HCT116 (cell line): ENCODE data around the gene STRA8. TPM values are rescaled to one million over a fixed set of nuclear protein-coding genes. Genes with fewer than 3 reads are reported as not detected.
A peak's percentile ranks its signal among the peaks of the same experiment; 100 is the strongest.
"Not testable (repeated sequence)": the region's sequence is repeated elsewhere in the genome, so short reads cannot be mapped to it uniquely, and the experiment has no call there.

Experiments
- ATAC-seq: fragments of 200-7000 bp; cut with Tn5 transposase; 2 replicates; pipeline ENCODE4 v1.9.1; 2020; ENCODE audit warnings: mild to moderate bottlenecking, moderate library complexity
- BruUV-seq: library from RNA; stranded (reverse); fragments of 400-500 nt; replicated peaks from 2 replicates; lab custom pipeline; 2021; lab: Mats Ljungman, UMichigan
- CTCF ChIA-PET: fragments of 300-600 bp; sonication (Branson Sonifier 250); formaldehyde crosslinking; loops from one replicate; lab custom pipeline; 2021; ENCODE audit warnings: antibody characterized with exemption; lab: Charles Lee
- POLR2A ChIA-PET: fragments of 300-600, 350-600 bp; sonication (Branson Sonifier 250); formaldehyde crosslinking; loops from one replicate; lab custom pipeline; 2021; ENCODE audit warnings: antibody characterized with exemption; lab: Charles Lee
- RAD21 ChIA-PET, 2 experiments: fragments of 300-600 bp; sonication (Branson Sonifier 250); formaldehyde crosslinking; loops; one replicate each; lab custom pipeline; 2023; ENCODE audit warnings: low total read pairs in 2 of 2; ENCODE audit not compliant: uncharacterized antibody in 2 of 2, unreplicated experiment in 2 of 2, low non-redundant PET in 1 of 2; lab: Charles Lee
- DNase-seq: peaks from one replicate; pipeline ENCODE4 v3.0.0-alpha.2; 2010; ENCODE audit warnings: low read depth, low spot score
- H2AFZ ChIP-seq: fragments of 200-600 bp; shearing (Covaris generic), sonication (generic); 2 replicates; pipeline ENCODE4 v1.6.1; 2017; ENCODE audit warnings: low read depth, mixed run types, mixed read lengths, antibody characterized with exemption, low read length; ENCODE audit not compliant: poor library complexity, severe bottlenecking
- H3K27ac ChIP-seq: 2 replicates; pipeline ENCODE4 v1.5.1; 2012; ENCODE audit warnings: low read depth, low read length
- H3K27me3 ChIP-seq: fragments of 200-600 bp; sonication (generic); 2 replicates; pipeline ENCODE4 v1.6.1; 2016; ENCODE audit warnings: mixed run types, low read length, mixed read lengths; ENCODE audit not compliant: insufficient read depth
- H3K36me3 ChIP-seq, 2 experiments: fragments of 200-500 bp in 1 of 2; fragments of 200-600 bp in 1 of 2; sonication (Bioruptor generic) in 1 of 2; sonication (generic) in 1 of 2; 2 replicates each; pipeline versions ENCODE4 v1.5.1 to v1.6.1; 2014 to 2016; ENCODE audit warnings: low read length in 2 of 2, inconsistent platforms in 1 of 2, mixed read lengths in 1 of 2, mixed run types in 1 of 2; ENCODE audit not compliant: insufficient read depth in 2 of 2, control insufficient read depth in 1 of 2
- H3K4me1 ChIP-seq, 2 experiments: fragments of 200-600 bp in 1 of 2; sonication (generic) in 1 of 2; 2 replicates each; pipeline versions ENCODE4 v1.5.1 to v1.6.1; 2012 to 2017; ENCODE audit warnings: low read length in 2 of 2, inconsistent platforms in 1 of 2, mild to moderate bottlenecking in 1 of 2, mixed read lengths in 1 of 2, mixed run types in 1 of 2, moderate library complexity in 1 of 2; ENCODE audit not compliant: insufficient read depth in 2 of 2, control insufficient read depth in 1 of 2
- H3K4me2 ChIP-seq: fragments of 200-600 bp; sonication (generic); 2 replicates; pipeline ENCODE4 v1.6.1; 2017; ENCODE audit warnings: mixed run types, low read length, mixed read lengths
- H3K4me3 ChIP-seq, 2 experiments: fragments of 200-600 bp in 1 of 2; sonication (generic) in 1 of 2; replicated peaks in 1 of 2; 2 replicates each; pipeline ENCODE4 v1.5.1; 2011 to 2016; ENCODE audit warnings: low read length in 2 of 2, control low read depth in 1 of 2, low read depth in 1 of 2, mild to moderate bottlenecking in 1 of 2, mixed read lengths in 1 of 2, mixed run types in 1 of 2
- H3K79me2 ChIP-seq: fragments of 200-600 bp; sonication (generic); 2 replicates; pipeline ENCODE4 v1.6.1; 2017; ENCODE audit warnings: mild to moderate bottlenecking, mixed run types, low read length, moderate library complexity, mixed read lengths; ENCODE audit not compliant: insufficient read depth
- H3K9ac ChIP-seq: fragments of 200-600 bp; sonication (generic); 2 replicates; pipeline ENCODE4 v1.6.1; 2016; ENCODE audit warnings: low read length, mixed read lengths
- H3K9me2 ChIP-seq: fragments of 200-600 bp; sonication (generic), shearing (Covaris generic); 2 replicates; pipeline ENCODE4 v1.6.1; 2017; ENCODE audit warnings: mixed run types, mild to moderate bottlenecking, moderate library complexity; ENCODE audit not compliant: insufficient read depth
- H3K9me3 ChIP-seq, 2 experiments: fragments of 200-500 bp in 1 of 2; fragments of 200-600 bp in 1 of 2; sonication (Bioruptor generic) in 1 of 2; sonication (generic) in 1 of 2; 2 replicates each; pipeline ENCODE4 v1.6.1; 2014 to 2017; ENCODE audit warnings: low read length in 2 of 2, mixed read lengths in 2 of 2, inconsistent platforms in 1 of 2, low read depth in 1 of 2, mild to moderate bottlenecking in 1 of 2, mixed run types in 1 of 2, moderate library complexity in 1 of 2; ENCODE audit not compliant: control insufficient read depth in 1 of 2, insufficient read depth in 1 of 2
- H4K20me1 ChIP-seq: fragments of 200-600 bp; sonication (generic), shearing (Covaris generic); 2 replicates; pipeline ENCODE4 v1.6.1; 2017; ENCODE audit warnings: mixed run types, mild to moderate bottlenecking, moderate library complexity; ENCODE audit not compliant: insufficient read depth
- EZH2phosphoT487 ChIP-seq: fragments of 200-600 bp; IDR thresholded peaks from 2 replicates; pipeline ENCODE4 v1.6.1; 2018; ENCODE audit warnings: antibody characterized with exemption, borderline replicate concordance
- POLR2A ChIP-seq: IDR thresholded peaks from 2 replicates; pipeline ENCODE4 v1.7.0; 2011; ENCODE audit warnings: borderline replicate concordance; ENCODE audit not compliant: insufficient read depth, insufficient read length; ENCODE audit errors: extremely low read depth
- POLR2AphosphoS5 ChIP-seq: IDR thresholded peaks from 2 replicates; pipeline ENCODE4 v1.6.1; 2011; ENCODE audit warnings: mild to moderate bottlenecking, low read depth, low read length, moderate library complexity
- RAD21 ChIP-seq: IDR thresholded peaks from 2 replicates; pipeline ENCODE4 v1.6.1; 2012; ENCODE audit warnings: low read depth, mild to moderate bottlenecking
- SIN3A ChIP-seq: IDR thresholded peaks from 2 replicates; pipeline ENCODE4 v1.6.1; 2012; ENCODE audit warnings: low read depth
- ZFX ChIP-seq: fragments of 450-650 bp; IDR thresholded peaks from 2 replicates; pipeline ENCODE4 v1.6.1; 2017
- intact Hi-C: fragments of 100-400 bp; cut with micrococcal nuclease; formaldehyde crosslinking; loops from 2 replicates; pipeline ENCODE4 v1.10.0; 2022
- total RNA-seq: library from RNA; stranded (reverse); gene quantifications from one replicate; pipeline ENCODE4 v1.2.1, GENCODE V29; 2021; ENCODE audit not compliant: unreplicated experiment
- TF ChIP-seq, protein P1 (sequence below): IDR thresholded peaks from 2 replicates; pipeline ENCODE4 v1.6.1; 2012

STRA8 gene
- total RNA-seq, 1 experiment from 2014 or later = not detected

DNA sequence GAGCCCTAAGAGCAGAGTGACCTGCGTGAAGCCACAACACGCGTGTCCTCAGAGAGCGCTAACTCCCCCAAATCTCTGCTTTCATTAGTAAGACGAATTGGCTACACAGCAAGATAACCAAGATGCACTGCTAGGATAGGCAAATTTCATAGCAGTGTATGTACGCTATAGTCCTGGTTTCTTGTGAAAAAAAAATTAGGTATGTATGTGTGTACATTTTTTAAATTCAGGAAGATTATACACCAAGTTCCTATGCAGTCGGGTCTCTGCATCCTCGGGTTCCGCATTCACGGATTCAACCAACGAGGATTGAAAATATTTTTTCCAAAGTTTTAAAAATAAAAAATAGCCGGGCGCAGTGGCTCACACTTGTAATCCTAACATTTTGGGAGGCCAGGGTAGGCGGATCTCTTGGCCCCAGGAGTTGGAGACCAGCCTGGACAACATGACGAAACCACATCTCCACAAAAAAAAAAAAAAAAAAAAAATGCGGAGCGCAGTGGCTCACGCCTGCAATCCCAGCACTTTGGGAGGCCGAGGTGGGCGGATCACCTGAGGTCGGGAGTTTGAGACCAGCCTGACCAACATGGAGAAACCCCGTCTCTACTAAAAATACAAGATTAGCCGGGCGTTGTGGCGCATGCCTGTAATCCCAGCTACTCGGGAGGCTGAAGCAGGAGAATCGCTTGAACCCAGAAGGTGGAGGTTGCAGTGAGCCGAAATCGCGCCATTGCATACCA lies 21.5 kb upstream of the STRA8 start:
- CTCF ChIA-PET = interaction anchor here (1.0 kb wide), 1 partner anchor 522 kb away, joined by 4 read pairs; no protein-coding TSS in a partner anchor
- H3K9ac ChIP-seq = peak overlapping the region; percentile 73
- POLR2A ChIA-PET, DNase-seq, BruUV-seq, H3K36me3 ChIP-seq, intact Hi-C loops, H4K20me1 ChIP-seq, H3K9me3 ChIP-seq, H3K4me1 ChIP-seq, H3K79me2 ChIP-seq, H3K9me2 ChIP-seq, RAD21 ChIA-PET, H3K27ac ChIP-seq, H3K27me3 ChIP-seq, ATAC-seq: not testable (repeated sequence)
- H3K4me3 ChIP-seq = peak overlapping the region; percentile 58 to 81
- H2AFZ ChIP-seq = peak overlapping the region; percentile 9
- peak overlapping the region; percentile 91 for H3K4me2 ChIP-seq

DNA sequence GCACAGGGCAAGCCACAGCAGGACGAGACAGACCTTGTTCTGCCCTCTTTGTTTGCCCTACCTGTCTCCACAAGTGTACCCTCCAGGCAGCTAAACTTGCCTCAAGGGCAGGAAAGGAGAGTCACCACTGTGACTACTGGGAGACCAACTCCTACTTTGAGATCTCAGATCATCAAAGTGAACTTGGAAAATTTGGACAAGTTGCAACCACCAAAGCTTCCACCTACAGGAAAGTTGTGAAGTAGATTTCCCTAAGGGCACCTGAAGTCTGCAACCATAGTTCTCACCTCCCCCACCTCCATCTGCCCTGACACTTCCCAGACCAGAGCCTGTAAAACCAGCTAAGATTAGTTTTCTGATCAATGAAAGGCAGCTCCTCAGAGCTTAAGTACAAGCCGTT lies 19.8 kb upstream of the STRA8 start:
- H3K27me3 ChIP-seq = no peaks in the 10 kb centered on the region
- H3K9ac ChIP-seq = no peak overlapping the region
- ChIA-PET CTCF (no interaction called here), POLR2A (no interaction called here), RAD21 (no interaction called here)
- no peak overlapping the region for H2AFZ ChIP-seq
- H3K36me3 ChIP-seq = no peaks in the 10 kb centered on the region
- DNase-seq (no peak), ATAC-seq (no peak)
- BruUV-seq = no TSS peak
- peaks cover 5 to 7% of the 10 kb centered on the region in 2 experiments; a peak in 3 of 4 replicates for H3K4me1 ChIP-seq
- no peak overlapping the region for H3K27ac ChIP-seq
- no peaks in the 10 kb centered on the region for H4K20me1 ChIP-seq
- no peak overlapping the region for H3K4me2 ChIP-seq
- H3K9me2 ChIP-seq = no peaks in the 10 kb centered on the region
- intact Hi-C loops = no loop called here
- TF ChIP-seq POLR2AphosphoS5 = no peak
- TF ChIP-seq EZH2phosphoT487 = no peak
- TF ChIP-seq, protein P1, sequence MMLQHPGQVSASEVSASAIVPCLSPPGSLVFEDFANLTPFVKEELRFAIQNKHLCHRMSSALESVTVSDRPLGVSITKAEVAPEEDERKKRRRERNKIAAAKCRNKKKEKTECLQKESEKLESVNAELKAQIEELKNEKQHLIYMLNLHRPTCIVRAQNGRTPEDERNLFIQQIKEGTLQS = no peak
- TF ChIP-seq RAD21 = no peak
- TF ChIP-seq SIN3A = no peak
- TF ChIP-seq POLR2A = no peak
- TF ChIP-seq ZFX = no peak
- H3K9me3 ChIP-seq = no peaks in the 10 kb centered on the region
- H3K79me2 ChIP-seq = no peaks in the 10 kb centered on the region
- H3K4me3 ChIP-seq = no peak overlapping the region
